Testis (tissue), 2 donors: ENCODE results near the gene PLEKHM2.

Source experiments
- POLR2A ChIP-seq: fragments of 450-650 bp; IDR thresholded peaks from one replicate; pipeline ENCODE4 v1.6.1; 2017; ENCODE audit warnings: antibody characterized with exemption, mild to moderate bottlenecking, moderate library complexity
- TF ChIP-seq, protein P1 (sequence below), 3 experiments: fragments of 450-650 bp in 2 of 3; fragments of 200-600 bp in 1 of 3; sonication (generic) in 1 of 3; IDR thresholded peaks; one replicate each; pipeline ENCODE4 v1.5.1; 2016 to 2019; ENCODE audit warnings: antibody characterized with exemption in 3 of 3, mild to moderate bottlenecking in 2 of 3, moderate library complexity in 1 of 3

DNA sequence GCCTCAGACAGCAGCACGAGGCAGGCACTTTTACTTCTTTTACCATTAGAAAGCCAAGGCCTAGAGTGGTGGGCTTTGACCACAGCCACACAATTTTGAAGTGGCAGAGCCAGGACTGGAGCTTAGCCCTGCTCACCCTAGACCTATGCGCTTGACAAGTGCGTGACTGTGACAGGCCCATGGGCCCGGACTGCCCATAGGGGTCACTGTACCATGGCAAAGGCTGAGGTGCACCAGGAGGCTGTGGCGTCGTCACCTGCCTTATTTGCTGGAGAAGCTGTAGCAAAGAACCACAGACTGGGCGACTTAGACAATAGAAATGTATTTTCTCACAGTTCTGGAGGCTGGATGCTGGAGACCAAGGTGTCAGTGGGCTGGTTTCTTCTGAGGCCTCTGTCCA, 55.6 kb downstream of the PLEKHM2 start:
- TF ChIP-seq, protein P1, sequence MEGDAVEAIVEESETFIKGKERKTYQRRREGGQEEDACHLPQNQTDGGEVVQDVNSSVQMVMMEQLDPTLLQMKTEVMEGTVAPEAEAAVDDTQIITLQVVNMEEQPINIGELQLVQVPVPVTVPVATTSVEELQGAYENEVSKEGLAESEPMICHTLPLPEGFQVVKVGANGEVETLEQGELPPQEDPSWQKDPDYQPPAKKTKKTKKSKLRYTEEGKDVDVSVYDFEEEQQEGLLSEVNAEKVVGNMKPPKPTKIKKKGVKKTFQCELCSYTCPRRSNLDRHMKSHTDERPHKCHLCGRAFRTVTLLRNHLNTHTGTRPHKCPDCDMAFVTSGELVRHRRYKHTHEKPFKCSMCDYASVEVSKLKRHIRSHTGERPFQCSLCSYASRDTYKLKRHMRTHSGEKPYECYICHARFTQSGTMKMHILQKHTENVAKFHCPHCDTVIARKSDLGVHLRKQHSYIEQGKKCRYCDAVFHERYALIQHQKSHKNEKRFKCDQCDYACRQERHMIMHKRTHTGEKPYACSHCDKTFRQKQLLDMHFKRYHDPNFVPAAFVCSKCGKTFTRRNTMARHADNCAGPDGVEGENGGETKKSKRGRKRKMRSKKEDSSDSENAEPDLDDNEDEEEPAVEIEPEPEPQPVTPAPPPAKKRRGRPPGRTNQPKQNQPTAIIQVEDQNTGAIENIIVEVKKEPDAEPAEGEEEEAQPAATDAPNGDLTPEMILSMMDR (IDR thresholded peaks at IDR 0.05): no peak
- no peak for TF ChIP-seq POLR2A
